HepG2 (cell line): ENCODE results near the gene SLC7A11. TPM values are rescaled to one million over a fixed set of nuclear protein-coding genes. Genes with fewer than 3 reads are reported as not detected.

Source experiments
- CEBPG ChIP-seq: IDR thresholded peaks from 2 replicates; pipeline ENCODE4 v1.6.1; 2016
- CTCF ChIP-seq: sonication (generic); formaldehyde crosslinking; IDR thresholded peaks from 2 replicates; pipeline ENCODE4 v1.5.0; 2020; ENCODE audit warnings: mild to moderate bottlenecking, missing genetic modification reagents, moderate library complexity
- ERF ChIP-seq: IDR thresholded peaks from 2 replicates; pipeline ENCODE4 v1.6.1; 2018; ENCODE audit warnings: missing biosample characterization, missing genetic modification reagents
- FOXP1 ChIP-seq, 2 experiments: fragments of 450-650 bp in 1 of 2; IDR thresholded peaks; 2 replicates each; pipeline ENCODE4 v1.6.1; 2017 to 2018; ENCODE audit warnings: antibody characterized with exemption in 1 of 2
- GABPB1 ChIP-seq: IDR thresholded peaks from 2 replicates; pipeline ENCODE4 v1.6.1; 2016; ENCODE audit warnings: mild to moderate bottlenecking, missing genetic modification reagents, moderate library complexity, missing compliant biosample characterization
- GATA4 ChIP-seq: sonication (generic); IDR thresholded peaks from 2 replicates; pipeline ENCODE4 v1.6.1; 2016; ENCODE audit warnings: antibody characterized with exemption, low read depth, borderline replicate concordance
- HNRNPH1 ChIP-seq: fragments of 200-400 bp; formaldehyde crosslinking; optimal IDR thresholded peaks from 2 replicates; pipeline ENCODE3; 2017; ENCODE audit warnings: mild to moderate bottlenecking, low read depth, low read length
- IRF2 ChIP-seq: IDR thresholded peaks from 2 replicates; pipeline ENCODE4 v1.6.1; 2018; ENCODE audit warnings: missing genetic modification reagents, missing compliant biosample characterization
- MED1 ChIP-seq: sonication (generic); formaldehyde crosslinking; IDR thresholded peaks from 2 replicates; pipeline ENCODE4 v1.4.0; 2020; ENCODE audit warnings: missing genetic modification reagents
- NFE2L1 ChIP-seq: sonication (generic); formaldehyde crosslinking; IDR thresholded peaks from 2 replicates; pipeline ENCODE4 v1.4.0; 2020; ENCODE audit warnings: missing genetic modification reagents, mild to moderate bottlenecking, borderline replicate concordance
- NFYB ChIP-seq: sonication (generic); formaldehyde crosslinking; IDR thresholded peaks from 2 replicates; pipeline ENCODE4 v1.4.0; 2020; ENCODE audit warnings: missing genetic modification reagents
- REST ChIP-seq, 2 experiments: IDR thresholded peaks; 2 replicates each; pipeline ENCODE4 v1.6.1; 2011 to 2012; ENCODE audit warnings: low read length in 2 of 2, borderline replicate concordance in 1 of 2, low read depth in 1 of 2, mild to moderate bottlenecking in 1 of 2, moderate library complexity in 1 of 2
- SOX6 ChIP-seq, 2 experiments: fragments of 450-650 bp in 1 of 2; sonication (generic) in 1 of 2; formaldehyde crosslinking in 1 of 2; IDR thresholded peaks; 2 replicates each; pipeline versions ENCODE4 v1.4.0 to v1.6.1; 2017 to 2020; ENCODE audit warnings: antibody characterized with exemption in 1 of 2, mild to moderate bottlenecking in 1 of 2, missing genetic modification reagents in 1 of 2
- ZBTB21 ChIP-seq: sonication (generic); formaldehyde crosslinking; IDR thresholded peaks from 2 replicates; pipeline ENCODE4 v1.4.0; 2020; ENCODE audit warnings: missing genetic modification reagents
- ZNF232 ChIP-seq: sonication (generic); formaldehyde crosslinking; IDR thresholded peaks from 2 replicates; pipeline ENCODE4 v1.4.0; 2020; ENCODE audit warnings: missing genetic modification reagents, borderline replicate concordance
- ZNF660 ChIP-seq: sonication (generic); formaldehyde crosslinking; IDR thresholded peaks from 2 replicates; pipeline ENCODE4 v1.5.1; 2020; ENCODE audit warnings: mild to moderate bottlenecking, low read depth, missing genetic modification reagents, borderline replicate concordance
- ZNF788 ChIP-seq: sonication (generic); formaldehyde crosslinking; IDR thresholded peaks from 2 replicates; pipeline ENCODE4 v1.5.0; 2020; ENCODE audit warnings: mild to moderate bottlenecking, missing genetic modification reagents, borderline replicate concordance
- ZNF792 ChIP-seq: IDR thresholded peaks from 2 replicates; pipeline ENCODE4 v1.6.1; 2016
- ZNF878 ChIP-seq: sonication (generic); formaldehyde crosslinking; IDR thresholded peaks from 2 replicates; pipeline ENCODE4 v1.8.1; 2023; ENCODE audit warnings: mild to moderate bottlenecking, missing genetic modification reagents, moderate library complexity
- polyA plus RNA-seq, 8 experiments: library from polyadenylated mRNA; depleted of rRNA in 3 of 8; stranded (reverse) in 7 of 8; unstranded in 1 of 8; fragments of >200 nt; fragmentation: Illumina TruSeq in 4 of 8; extraction: Trizol in 4 of 8; gene quantifications; 2 replicates each; pipeline versions ENCODE4 v1.2.1 to v1.2.3, GENCODE V29; 2011 to 2016; ENCODE audit warnings: low read depth in 4 of 8, missing spikeins in 1 of 8, mixed read lengths in 1 of 8; ENCODE audit not compliant: insufficient read depth in 1 of 8
- total RNA-seq, 5 experiments: library from RNA; depleted of rRNA; stranded (reverse); fragments of >200 nt; fragmentation: Illumina TruSeq; extraction: Trizol; gene quantifications; 2 replicates each; pipeline ENCODE4 v1.2.3, GENCODE V29; 2016; ENCODE audit warnings: low read depth in 1 of 5
- TF ChIP-seq, protein P1 (sequence below): sonication (generic); formaldehyde crosslinking; IDR thresholded peaks from 2 replicates; pipeline ENCODE4 v1.4.0; 2020; ENCODE audit warnings: mild to moderate bottlenecking, missing genetic modification reagents
- TF ChIP-seq, protein P2 (sequence below): sonication (generic); formaldehyde crosslinking; IDR thresholded peaks from 2 replicates; pipeline ENCODE4 v1.8.0; 2022; ENCODE audit warnings: missing genetic modification reagents, mild to moderate bottlenecking, borderline replicate concordance

SLC7A11 gene
- total and polyA plus RNA-seq, 2 of the 13 experiments (the other 11 are each of a cell fraction or from before 2014, with no cell fraction given): 15.7 to 17.5 TPM

DNA sequence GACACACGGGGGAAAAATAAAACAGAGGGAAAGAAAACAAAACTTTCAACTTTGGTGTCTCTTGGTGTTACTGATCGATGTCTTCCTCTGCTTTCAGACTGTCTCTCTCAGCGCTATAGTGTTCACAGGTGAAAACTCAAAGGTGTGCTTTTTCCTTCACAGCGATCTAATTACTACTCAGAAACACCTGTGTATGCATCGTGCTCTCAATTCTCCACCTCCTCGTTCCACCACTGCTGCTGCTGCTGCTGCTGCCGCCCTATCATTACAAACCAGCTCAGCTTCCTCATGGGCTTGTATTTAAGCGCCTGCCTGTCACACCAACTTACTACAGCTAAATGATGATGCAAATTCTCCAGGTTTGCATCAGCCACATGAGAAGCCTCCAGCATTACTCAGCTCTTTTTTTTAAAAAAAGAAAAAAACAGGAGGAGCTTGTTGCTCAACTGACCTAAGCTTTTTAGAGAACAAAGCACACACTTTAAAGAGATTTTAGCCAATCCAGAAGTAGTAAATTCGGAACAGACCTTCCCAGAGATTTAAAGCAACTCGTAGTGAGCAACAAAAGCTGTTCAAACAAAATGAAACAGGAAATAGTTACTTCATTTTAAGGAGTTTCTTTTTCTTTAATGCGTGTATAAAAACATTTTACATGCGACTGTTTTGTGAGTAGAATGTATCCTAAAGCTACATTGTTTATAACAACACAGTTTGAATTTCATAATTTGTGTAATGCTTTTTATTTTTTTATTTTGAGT lies at the start of gene SLC7A11 (continued):
- TF ChIP-seq REST (IDR thresholded peaks at IDR 0.05; ENCODE audit: borderline replicate concordance in 1 of 2, low read depth in 1 of 2, low read length in 2 of 2): peak in 1 of 2 experiments; percentile 49; a peak in 1 of 4 replicates
- TF ChIP-seq GATA4: peak; percentile 60; the same call in 1 of the 2 replicates
- peak; percentile 31; the same call in 1 of the 2 replicates for TF ChIP-seq GABPB1 (CRISPR knock-in tag)
- TF ChIP-seq ZNF788: no peak
- peak; percentile 74; the same call in 1 of the 2 replicates for TF ChIP-seq ZNF878 (CRISPR knock-in tag)
- peak; percentile 92 for TF ChIP-seq MED1 (CRISPR knock-in tag)
- TF ChIP-seq ERF (CRISPR knock-in tag): no peak
- no peak for TF ChIP-seq FOXP1 (IDR thresholded peaks at IDR 0.05)
- TF ChIP-seq FOXP1 (CRISPR knock-in tag; IDR thresholded peaks at IDR 0.05): peak; percentile 39; the same call in 1 of the 2 replicates
- TF ChIP-seq ZNF660: no peak
- no peak for TF ChIP-seq HNRNPH1
- TF ChIP-seq NFE2L1 (CRISPR knock-in tag): no peak
- TF ChIP-seq IRF2 (CRISPR knock-in tag): peak; percentile 84
- TF ChIP-seq, protein P1, sequence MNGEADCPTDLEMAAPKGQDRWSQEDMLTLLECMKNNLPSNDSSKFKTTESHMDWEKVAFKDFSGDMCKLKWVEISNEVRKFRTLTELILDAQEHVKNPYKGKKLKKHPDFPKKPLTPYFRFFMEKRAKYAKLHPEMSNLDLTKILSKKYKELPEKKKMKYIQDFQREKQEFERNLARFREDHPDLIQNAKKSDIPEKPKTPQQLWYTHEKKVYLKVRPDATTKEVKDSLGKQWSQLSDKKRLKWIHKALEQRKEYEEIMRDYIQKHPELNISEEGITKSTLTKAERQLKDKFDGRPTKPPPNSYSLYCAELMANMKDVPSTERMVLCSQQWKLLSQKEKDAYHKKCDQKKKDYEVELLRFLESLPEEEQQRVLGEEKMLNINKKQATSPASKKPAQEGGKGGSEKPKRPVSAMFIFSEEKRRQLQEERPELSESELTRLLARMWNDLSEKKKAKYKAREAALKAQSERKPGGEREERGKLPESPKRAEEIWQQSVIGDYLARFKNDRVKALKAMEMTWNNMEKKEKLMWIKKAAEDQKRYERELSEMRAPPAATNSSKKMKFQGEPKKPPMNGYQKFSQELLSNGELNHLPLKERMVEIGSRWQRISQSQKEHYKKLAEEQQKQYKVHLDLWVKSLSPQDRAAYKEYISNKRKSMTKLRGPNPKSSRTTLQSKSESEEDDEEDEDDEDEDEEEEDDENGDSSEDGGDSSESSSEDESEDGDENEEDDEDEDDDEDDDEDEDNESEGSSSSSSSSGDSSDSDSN (CRISPR knock-in tag): no peak; the same call in 1 of the 2 replicates
- peak; percentile 100 for TF ChIP-seq CEBPG (CRISPR knock-in tag)
- TF ChIP-seq NFYB: no peak
- TF ChIP-seq, protein P2, sequence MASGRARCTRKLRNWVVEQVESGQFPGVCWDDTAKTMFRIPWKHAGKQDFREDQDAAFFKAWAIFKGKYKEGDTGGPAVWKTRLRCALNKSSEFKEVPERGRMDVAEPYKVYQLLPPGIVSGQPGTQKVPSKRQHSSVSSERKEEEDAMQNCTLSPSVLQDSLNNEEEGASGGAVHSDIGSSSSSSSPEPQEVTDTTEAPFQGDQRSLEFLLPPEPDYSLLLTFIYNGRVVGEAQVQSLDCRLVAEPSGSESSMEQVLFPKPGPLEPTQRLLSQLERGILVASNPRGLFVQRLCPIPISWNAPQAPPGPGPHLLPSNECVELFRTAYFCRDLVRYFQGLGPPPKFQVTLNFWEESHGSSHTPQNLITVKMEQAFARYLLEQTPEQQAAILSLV (CRISPR knock-in tag): no peak
- TF ChIP-seq CTCF (CRISPR knock-in tag): no peak
- TF ChIP-seq ZNF792 (CRISPR knock-in tag): peak; percentile 74; the same call in 1 of the 2 replicates
- no peak for TF ChIP-seq SOX6 (IDR thresholded peaks at IDR 0.05)
- TF ChIP-seq SOX6 (CRISPR knock-in tag; IDR thresholded peaks at IDR 0.05): peak; percentile 93
- peak; percentile 51; the same call in 1 of the 2 replicates for TF ChIP-seq ZBTB21 (CRISPR knock-in tag)
- TF ChIP-seq ZNF232 (CRISPR knock-in tag): peak; percentile 98
